H9 (cell line): Measurements from ENCODE around the gene FEZF2. TPM values are rescaled to one million over a fixed set of nuclear protein-coding genes. Genes with fewer than 3 reads are reported as not detected.

Experiments
- DNase-seq: peaks from one replicate; pipeline ENCODE4 v3.0.0-alpha.2; 2017
- H2AFZ ChIP-seq: one replicate; pipeline ENCODE4 v1.6.1; 2013; ENCODE audit warnings: mild to moderate bottlenecking, low read length, control low read depth, moderate library complexity
- H2AK5ac ChIP-seq: 2 replicates; pipeline ENCODE4 v1.6.1; 2013; ENCODE audit warnings: low read length, control low read depth, mixed read lengths; ENCODE audit not compliant: insufficient read length
- H2BK120ac ChIP-seq: one replicate; pipeline ENCODE4 v1.6.1; 2013; ENCODE audit warnings: low read depth, mild to moderate bottlenecking, low read length, control low read depth, inconsistent platforms; ENCODE audit not compliant: poor library complexity, severe bottlenecking
- H2BK12ac ChIP-seq: 2 replicates; pipeline ENCODE4 v1.6.1; 2013; ENCODE audit warnings: low read length, control low read depth, mixed read lengths, low read depth; ENCODE audit not compliant: insufficient read length
- H2BK15ac ChIP-seq: 2 replicates; pipeline ENCODE4 v1.6.1; 2013; ENCODE audit warnings: low read depth, low read length, control low read depth
- H2BK20ac ChIP-seq: one replicate; pipeline ENCODE4 v1.6.1; 2013; ENCODE audit warnings: low read depth, mild to moderate bottlenecking, low read length, control low read depth, inconsistent platforms; ENCODE audit not compliant: poor library complexity, severe bottlenecking
- H2BK5ac ChIP-seq: 2 replicates; pipeline ENCODE4 v1.6.1; 2013; ENCODE audit warnings: low read length, control low read depth, mixed read lengths; ENCODE audit not compliant: insufficient read length
- H3K14ac ChIP-seq: 2 replicates; pipeline ENCODE4 v1.6.1; 2013; ENCODE audit warnings: low read length, control low read depth; ENCODE audit not compliant: insufficient read depth
- H3K18ac ChIP-seq: 2 replicates; pipeline ENCODE4 v1.6.1; 2013; ENCODE audit warnings: low read depth, mild to moderate bottlenecking, mixed read lengths, low read length, control low read depth; ENCODE audit not compliant: insufficient read length
- H3K23ac ChIP-seq: 2 replicates; pipeline ENCODE4 v1.6.1; 2013; ENCODE audit warnings: low read length, control low read depth, mixed read lengths, low read depth; ENCODE audit not compliant: insufficient read length
- H3K23me2 ChIP-seq: 2 replicates; pipeline ENCODE4 v1.6.1; 2013; ENCODE audit warnings: low read depth, mild to moderate bottlenecking, mixed read lengths, low read length, control low read depth; ENCODE audit not compliant: insufficient read length, poor library complexity, severe bottlenecking
- H3K27ac ChIP-seq: 2 replicates; pipeline ENCODE4 v1.5.1; 2013; ENCODE audit warnings: low read length, control low read depth, mixed read lengths, low read depth; ENCODE audit not compliant: insufficient read length
- H3K27me3 ChIP-seq: 2 replicates; pipeline ENCODE4 v1.6.1; 2013; ENCODE audit warnings: low read length, control low read depth, inconsistent platforms; ENCODE audit not compliant: insufficient read depth
- H3K4ac ChIP-seq: 2 replicates; pipeline ENCODE4 v1.6.1; 2013; ENCODE audit warnings: low read depth, mild to moderate bottlenecking, control low read depth, inconsistent platforms, low read length, moderate library complexity
- H3K4me1 ChIP-seq: 2 replicates; pipeline ENCODE4 v1.6.1; 2013; ENCODE audit warnings: low read length, control low read depth, inconsistent platforms; ENCODE audit not compliant: insufficient read depth
- H3K4me2 ChIP-seq: 2 replicates; pipeline ENCODE4 v1.6.1; 2013; ENCODE audit warnings: low read length, control low read depth, mixed read lengths; ENCODE audit not compliant: insufficient read length, insufficient read depth
- H3K56ac ChIP-seq: 2 replicates; pipeline ENCODE4 v1.6.1; 2013; ENCODE audit warnings: low read depth, mild to moderate bottlenecking, mixed read lengths, low read length, control low read depth; ENCODE audit not compliant: insufficient read length
- H3K79me1 ChIP-seq: 2 replicates; pipeline ENCODE4 v1.6.1; 2013; ENCODE audit warnings: low read depth, mild to moderate bottlenecking, moderate library complexity, low read length, control low read depth, inconsistent platforms; ENCODE audit not compliant: insufficient read depth, poor library complexity, severe bottlenecking
- H3K79me2 ChIP-seq: 2 replicates; pipeline ENCODE4 v1.6.1; 2013; ENCODE audit warnings: low read length, control low read depth, inconsistent platforms; ENCODE audit not compliant: insufficient read depth
- H3K9ac ChIP-seq: 2 replicates; pipeline ENCODE4 v1.6.1; 2013; ENCODE audit warnings: low read length, control low read depth, mixed read lengths; ENCODE audit not compliant: insufficient read length; ENCODE audit errors: extremely low read depth
- H3K9me3 ChIP-seq: one replicate; pipeline ENCODE4 v1.6.1; 2013; ENCODE audit warnings: low read depth, low read length, inconsistent platforms; ENCODE audit not compliant: control insufficient read depth
- H3T11ph ChIP-seq: one replicate; pipeline ENCODE4 v1.6.1; 2013; ENCODE audit warnings: mild to moderate bottlenecking, low read length, control low read depth, inconsistent platforms
- H4K20me1 ChIP-seq: one replicate; pipeline ENCODE4 v1.6.1; 2013; ENCODE audit not compliant: control insufficient read depth, insufficient read length, insufficient read depth
- H4K5ac ChIP-seq: 2 replicates; pipeline ENCODE4 v1.6.1; 2013; ENCODE audit warnings: low read depth, mild to moderate bottlenecking, mixed read lengths, low read length, control low read depth; ENCODE audit not compliant: insufficient read length
- H4K8ac ChIP-seq: replicated peaks from 2 replicates; pipeline ENCODE4 v1.6.1; 2013; ENCODE audit warnings: low read length, control low read depth, mixed read lengths, low read depth; ENCODE audit not compliant: insufficient read length
- H4K91ac ChIP-seq: 2 replicates; pipeline ENCODE4 v1.6.1; 2013; ENCODE audit warnings: low read depth, mild to moderate bottlenecking, moderate library complexity, mixed read lengths, low read length, control low read depth; ENCODE audit not compliant: insufficient read length
- H3K27ac Mint-ChIP-seq, 3 experiments: 2 replicates in 2 of 3; 3 replicates in 1 of 3; pipeline ENCODE4 v1.8.0; 2020 to 2021; ENCODE audit warnings: mixed read lengths in 3 of 3, mild to moderate bottlenecking in 1 of 3, moderate library complexity in 1 of 3
- H3K27me3 Mint-ChIP-seq: 2 replicates; pipeline ENCODE4 v1.8.0; 2021; ENCODE audit warnings: low read depth, mild to moderate bottlenecking, moderate library complexity, mixed read lengths
- H3K36me3 Mint-ChIP-seq, 3 experiments: 2 replicates in 2 of 3; 3 replicates in 1 of 3; pipeline ENCODE4 v1.8.0; 2020 to 2021; ENCODE audit warnings: low read depth in 3 of 3, mixed read lengths in 3 of 3; ENCODE audit not compliant: insufficient read depth in 1 of 3
- H3K4me1 Mint-ChIP-seq, 2 experiments: 2 replicates each; pipeline ENCODE4 v1.8.0; 2020; ENCODE audit warnings: mixed read lengths in 2 of 2
- H3K4me3 Mint-ChIP-seq, 2 experiments: 2 replicates in 1 of 2; 3 replicates in 1 of 2; pipeline ENCODE4 v1.8.0; 2020 to 2021; ENCODE audit warnings: mild to moderate bottlenecking in 2 of 2, mixed read lengths in 2 of 2, moderate library complexity in 1 of 2
- H3K9me3 Mint-ChIP-seq, 2 experiments: 2 replicates in 1 of 2; 3 replicates in 1 of 2; pipeline ENCODE4 v1.8.0; 2020; ENCODE audit warnings: mild to moderate bottlenecking in 2 of 2, mixed read lengths in 2 of 2, moderate library complexity in 1 of 2
- CTCF ChIP-seq: fragments of 200-600 bp; sonication (generic); conservative IDR thresholded peaks from 3 replicates; pipeline ENCODE4 v1.8.0; 2021; ENCODE audit warnings: antibody characterized with exemption, mild to moderate bottlenecking
- WGBS: extraction: QIAGEN DNeasy Blood & Tissue Kit; methylation state at CpG from one replicate; pipeline ENCODE4 v1.1.7; 2013; ENCODE audit warnings: missing lambda C conversion rate, low lambda C conversion rate, mixed read lengths; ENCODE audit not compliant: insufficient read length; ENCODE audit errors: extremely low coverage; 5-methylcytosine and 5-hydroxymethylcytosine counted together
- total RNA-seq: library from RNA; stranded (reverse); gene quantifications from 2 replicates; pipeline ENCODE4 v1.2.1, GENCODE V29; 2021

FEZF2 gene
- total RNA-seq, 1 experiment from 2014 or later = 0.11 TPM

GRCh38 chr3:62387251-62387650 is 13.9 kb upstream of the FEZF2 start:
- no peak overlapping the region for H3K9ac ChIP-seq
- no CpG with 5 or more reads among the region's 3 CpGs for WGBS
- no peak overlapping the region for H3K4me2 ChIP-seq
- Mint-ChIP-seq H3K4me3 (no peak overlapping the region), H3K27ac (no peak overlapping the region), H3K27me3 (peaks cover 89% of the 10 kb centered on the region), H3K9me3 (no peaks in the 10 kb centered on the region; a peak in 2 of 5 replicates), H3K36me3 (no peaks in the 10 kb centered on the region; a peak in 1 of 7 replicates), H3K4me1 (no peaks in the 10 kb centered on the region)
- no peak overlapping the region for H2BK12ac ChIP-seq
- H2AFZ ChIP-seq = no peak overlapping the region
- TF ChIP-seq CTCF = no peak
- H2BK120ac ChIP-seq = no peak overlapping the region
- no peaks in the 10 kb centered on the region for H4K20me1 ChIP-seq
- no peak overlapping the region for H3K23ac ChIP-seq
- no peak overlapping the region for H4K8ac ChIP-seq
- H3K27me3 ChIP-seq = no peaks in the 10 kb centered on the region; the same call in 1 of the 2 replicates
- no peak overlapping the region for H2BK5ac ChIP-seq
- H3K18ac ChIP-seq = no peak overlapping the region
- H3K14ac ChIP-seq = no peak overlapping the region
- no peak overlapping the region for H4K5ac ChIP-seq
- no peak overlapping the region for H2BK20ac ChIP-seq
- no peaks in the 10 kb centered on the region for H3K79me2 ChIP-seq
- no peak overlapping the region for H3K4ac ChIP-seq
- no peak for DNase-seq
- no peak overlapping the region for H2BK15ac ChIP-seq
- H3K23me2 ChIP-seq = no peaks in the 10 kb centered on the region
- H3T11ph ChIP-seq = no peak overlapping the region
- H3K4me1 ChIP-seq = no peaks in the 10 kb centered on the region
- no peak overlapping the region for H3K27ac ChIP-seq
- H3K79me1 ChIP-seq = no peaks in the 10 kb centered on the region
- no peak overlapping the region for H4K91ac ChIP-seq
- no peaks in the 10 kb centered on the region for H3K9me3 ChIP-seq
- H3K56ac ChIP-seq = no peak overlapping the region
- no peak overlapping the region for H2AK5ac ChIP-seq
